ENCODE measurements around the gene SAMD4A.

Gene SAMD4A

GRCh38 chr14:54782751-54783659 lies 216.1 kb downstream of the SAMD4A start:
- Mint-ChIP-seq H3K27me3 (ENCODE audit: low read depth) (peaks cover 30% of the 10 kb centered on the region), H3K36me3 (ENCODE audit: low read depth) (no peaks in the 10 kb centered on the region), H3K4me3 (no peak overlapping the region), H3K4me1 (ENCODE audit: low read depth) (peaks cover 4% of the 10 kb centered on the region), H3K27ac (peak overlapping the region; percentile 11), H3K9me3 (no peaks in the 10 kb centered on the region)

- Mint-ChIP-seq H3K9me3 (no peaks in the 10 kb centered on the region), H3K27me3 (ENCODE audit: low read depth) (peaks cover 24% of the 10 kb centered on the region), H3K4me3 (no peak overlapping the region), H3K36me3 (ENCODE audit: low read depth) (no peaks in the 10 kb centered on the region), H3K4me1 (ENCODE audit: low read depth) (peaks cover 4% of the 10 kb centered on the region), H3K27ac (no peak overlapping the region)
Measured at GRCh38 chr14:54783660-54784015, 216.7 kb downstream of the SAMD4A start.

GRCh38 chr14:54784060-54784459 lies 217.1 kb downstream of the SAMD4A start:
- peaks cover 4% of the 10 kb centered on the region for H3K4me1 Mint-ChIP-seq (ENCODE audit: low read depth)
- no peaks in the 10 kb centered on the region for H3K36me3 Mint-ChIP-seq (ENCODE audit: low read depth)
- no peak overlapping the region for H3K4me3 Mint-ChIP-seq
- H3K27ac Mint-ChIP-seq, result no peak overlapping the region
- H3K27me3 Mint-ChIP-seq (ENCODE audit: low read depth), result peaks cover 21% of the 10 kb centered on the region
- no peaks in the 10 kb centered on the region for H3K9me3 Mint-ChIP-seq

GRCh38 chr14:54784657-54785056 lies 217.7 kb downstream of the SAMD4A start:
- H3K36me3 Mint-ChIP-seq (ENCODE audit: low read depth), result no peaks in the 10 kb centered on the region
- peaks cover 21% of the 10 kb centered on the region for H3K27me3 Mint-ChIP-seq (ENCODE audit: low read depth)
- no peak overlapping the region for H3K27ac Mint-ChIP-seq
- no peaks in the 10 kb centered on the region for H3K9me3 Mint-ChIP-seq
- peaks cover 4% of the 10 kb centered on the region for H3K4me1 Mint-ChIP-seq (ENCODE audit: low read depth)
- H3K4me3 Mint-ChIP-seq, result no peak overlapping the region

- Mint-ChIP-seq H3K4me1 (ENCODE audit: low read depth) (peaks cover 4% of the 10 kb centered on the region), H3K4me3 (no peak overlapping the region), H3K27ac (no peak overlapping the region)
Measured at GRCh38 chr14:54785136-54785777, 218.3 kb downstream of the SAMD4A start.

GRCh38 chr14:54785778-54786770 lies 219.1 kb downstream of the SAMD4A start:
- H3K36me3 Mint-ChIP-seq (ENCODE audit: low read depth), result no peaks in the 10 kb centered on the region
- no peaks in the 10 kb centered on the region for H3K9me3 Mint-ChIP-seq
- no peak overlapping the region for H3K4me3 Mint-ChIP-seq
- H3K27me3 Mint-ChIP-seq (ENCODE audit: low read depth), result peaks cover 17% of the 10 kb centered on the region
- H3K4me1 Mint-ChIP-seq (ENCODE audit: low read depth), result peaks cover 4% of the 10 kb centered on the region
- no peak overlapping the region for H3K27ac Mint-ChIP-seq

More at GRCh38 chr14:54785136-54785777, 218.3 kb downstream of the SAMD4A start:
- Mint-ChIP-seq H3K27me3 (ENCODE audit: low read depth) (peaks cover 21% of the 10 kb centered on the region), H3K9me3 (no peaks in the 10 kb centered on the region), H3K36me3 (ENCODE audit: low read depth) (no peaks in the 10 kb centered on the region)

- no peak overlapping the region for H3K27ac Mint-ChIP-seq
- H3K4me3 Mint-ChIP-seq, result no peak overlapping the region
- peaks cover 4% of the 10 kb centered on the region for H3K4me1 Mint-ChIP-seq (ENCODE audit: low read depth)
- no peaks in the 10 kb centered on the region for H3K36me3 Mint-ChIP-seq (ENCODE audit: low read depth)
- H3K27me3 Mint-ChIP-seq (ENCODE audit: low read depth), result peaks cover 11% of the 10 kb centered on the region
- H3K9me3 Mint-ChIP-seq, result no peaks in the 10 kb centered on the region
Measured at GRCh38 chr14:54786838-54787237, 219.9 kb downstream of the SAMD4A start.

GRCh38 chr14:54787261-54787660 lies 220.3 kb downstream of the SAMD4A start:
- no peak overlapping the region for H3K27ac Mint-ChIP-seq
- H3K36me3 Mint-ChIP-seq (ENCODE audit: low read depth), result no peaks in the 10 kb centered on the region
- H3K9me3 Mint-ChIP-seq, result no peaks in the 10 kb centered on the region
- H3K4me3 Mint-ChIP-seq, result no peak overlapping the region
- peaks cover 10% of the 10 kb centered on the region for H3K27me3 Mint-ChIP-seq (ENCODE audit: low read depth)
- H3K4me1 Mint-ChIP-seq (ENCODE audit: low read depth), result peaks cover 4% of the 10 kb centered on the region

GRCh38 chr14:54788701-54789100 lies 221.8 kb downstream of the SAMD4A start:
- Mint-ChIP-seq H3K9me3 (no peaks in the 10 kb centered on the region), H3K36me3 (ENCODE audit: low read depth) (no peaks in the 10 kb centered on the region), H3K27me3 (ENCODE audit: low read depth) (no peaks in the 10 kb centered on the region), H3K27ac (no peak overlapping the region), H3K4me1 (ENCODE audit: low read depth) (no peaks in the 10 kb centered on the region), H3K4me3 (no peak overlapping the region)

GRCh38 chr14:54789166-54789565 lies 222.2 kb downstream of the SAMD4A start:
- no peaks in the 10 kb centered on the region for H3K36me3 Mint-ChIP-seq (ENCODE audit: low read depth)
- H3K27me3 Mint-ChIP-seq (ENCODE audit: low read depth), result no peaks in the 10 kb centered on the region
- H3K27ac Mint-ChIP-seq, result no peak overlapping the region
- H3K9me3 Mint-ChIP-seq, result no peaks in the 10 kb centered on the region
- H3K4me3 Mint-ChIP-seq, result no peak overlapping the region
- no peaks in the 10 kb centered on the region for H3K4me1 Mint-ChIP-seq (ENCODE audit: low read depth)

- H3K4me3 Mint-ChIP-seq, result no peak overlapping the region
- H3K9me3 Mint-ChIP-seq, result no peaks in the 10 kb centered on the region
- no peaks in the 10 kb centered on the region for H3K27me3 Mint-ChIP-seq (ENCODE audit: low read depth)
- no peaks in the 10 kb centered on the region for H3K4me1 Mint-ChIP-seq (ENCODE audit: low read depth)
- no peaks in the 10 kb centered on the region for H3K36me3 Mint-ChIP-seq (ENCODE audit: low read depth)
- no peak overlapping the region for H3K27ac Mint-ChIP-seq
Measured at GRCh38 chr14:54789781-54790480, 223.0 kb downstream of the SAMD4A start.

- no peaks in the 10 kb centered on the region for H3K36me3 Mint-ChIP-seq (ENCODE audit: low read depth)
- no peaks in the 10 kb centered on the region for H3K4me1 Mint-ChIP-seq (ENCODE audit: low read depth)
- no peaks in the 10 kb centered on the region for H3K27me3 Mint-ChIP-seq (ENCODE audit: low read depth)
- no peak overlapping the region for H3K27ac Mint-ChIP-seq
- H3K4me3 Mint-ChIP-seq, result no peak overlapping the region
- H3K9me3 Mint-ChIP-seq, result peaks cover 4% of the 10 kb centered on the region
Measured at GRCh38 chr14:54791001-54791400, 224.1 kb downstream of the SAMD4A start.

GRCh38 chr14:54792288-54792687 lies 225.4 kb downstream of the SAMD4A start:
- no peak overlapping the region for H3K27ac Mint-ChIP-seq
- no peaks in the 10 kb centered on the region for H3K36me3 Mint-ChIP-seq (ENCODE audit: low read depth)
- H3K4me1 Mint-ChIP-seq (ENCODE audit: low read depth), result no peaks in the 10 kb centered on the region
- H3K27me3 Mint-ChIP-seq (ENCODE audit: low read depth), result no peaks in the 10 kb centered on the region
- H3K9me3 Mint-ChIP-seq, result peaks cover 4% of the 10 kb centered on the region
- H3K4me3 Mint-ChIP-seq, result no peak overlapping the region

GRCh38 chr14:54794159-54794558 lies 227.2 kb downstream of the SAMD4A start:
- no peak overlapping the region for H3K4me3 Mint-ChIP-seq
- peaks cover 4% of the 10 kb centered on the region for H3K9me3 Mint-ChIP-seq
- no peaks in the 10 kb centered on the region for H3K27me3 Mint-ChIP-seq (ENCODE audit: low read depth)
- no peaks in the 10 kb centered on the region for H3K36me3 Mint-ChIP-seq (ENCODE audit: low read depth)
- no peaks in the 10 kb centered on the region for H3K4me1 Mint-ChIP-seq (ENCODE audit: low read depth)
- no peak overlapping the region for H3K27ac Mint-ChIP-seq
